ENCODE measurements around the gene TXNRD2. TPM values are rescaled to one million over a fixed set of nuclear protein-coding genes. Genes with fewer than 3 reads are reported as not detected.

Gene TXNRD2
- total RNA-seq, 4 donors from 2014 or later: 12.1 to 28.9 (median 21.6) TPM

- Histone ChIP-seq H3K27ac (no peak overlapping the region), H3K4me1 (peaks cover 0 to 5% (median 0%) of the 10 kb centered on the region in 4 donors), H3K27me3 (no peaks in the 10 kb centered on the region), H3K4me3 (no peak overlapping the region), H3K36me3 (no peaks in the 10 kb centered on the region), H3K9me3 (no peaks in the 10 kb centered on the region)
- 47 to 84% methylated on average over 3 to 11 of the region's 11 CpGs for WGBS, 2 donors (ENCODE audit: low coverage in 1 of 2)
- in situ Hi-C loops (cut with MboI; ENCODE audit: low pct_ligation_motif_present in 1 of 4, low pct_unique_long_range_greater_than_20kb in 1 of 4, low sequenced_read_pairs in 3 of 4) (loop anchor here in 1 of 4 donors (10.0 kb wide), 1 partner anchor 55 kb away; the partner anchor contains the start of gene TANGO2), intact Hi-C loops (cut with DNase I; ENCODE audit: low total_unique reads) (no loop called here)
- no peak for DNase-seq
- no peak for TF ChIP-seq POLR2AphosphoS5 (IDR thresholded peaks at IDR 0.05)
- no peak for TF ChIP-seq EP300 (IDR thresholded peaks at IDR 0.05; ENCODE audit: low read depth)
- no peak for TF ChIP-seq POLR2A (IDR thresholded peaks at IDR 0.05)
- no peak for TF ChIP-seq CTCF (IDR thresholded peaks at IDR 0.05)
Observed at GRCh38 chr22:19969141-19969928, 27.7 kb upstream of the TXNRD2 start.

DNA sequence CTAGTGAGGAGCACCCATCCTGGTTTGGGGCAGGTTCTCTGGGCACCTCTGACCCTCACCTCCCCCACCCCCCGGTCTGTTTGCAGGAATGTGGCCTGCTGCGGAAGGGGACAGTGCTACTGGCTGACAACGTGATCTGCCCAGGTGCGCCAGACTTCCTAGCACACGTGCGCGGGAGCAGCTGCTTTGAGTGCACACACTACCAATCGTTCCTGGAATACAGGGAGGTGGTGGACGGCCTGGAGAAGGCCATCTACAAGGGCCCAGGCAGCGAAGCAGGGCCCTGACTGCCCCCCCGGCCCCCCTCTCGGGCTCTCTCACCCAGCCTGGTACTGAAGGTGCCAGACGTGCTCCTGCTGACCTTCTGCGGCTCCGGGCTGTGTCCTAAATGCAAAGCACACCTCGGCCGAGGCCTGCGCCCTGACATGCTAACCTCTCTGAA, 26.9 kb upstream of the TXNRD2 start:
- no peak for TF ChIP-seq POLR2AphosphoS5 (IDR thresholded peaks at IDR 0.05)
- no peak for TF ChIP-seq EP300 (IDR thresholded peaks at IDR 0.05; ENCODE audit: low read depth)
- TF ChIP-seq CTCF (IDR thresholded peaks at IDR 0.05): no peak
- no peak for TF ChIP-seq POLR2A (IDR thresholded peaks at IDR 0.05)
- Histone ChIP-seq H3K9me3 (no peaks in the 10 kb centered on the region), H3K36me3 (no peaks in the 10 kb centered on the region), H3K4me3 (no peak overlapping the region), H3K27ac (no peak overlapping the region), H3K27me3 (no peaks in the 10 kb centered on the region), H3K4me1 (peaks cover 0 to 8% (median 6%) of the 10 kb centered on the region in 4 donors)
- in situ Hi-C loops (cut with MboI; ENCODE audit: low pct_ligation_motif_present in 1 of 4, low pct_unique_long_range_greater_than_20kb in 1 of 4, low sequenced_read_pairs in 3 of 4) (loop anchor here in 1 of 4 donors (10.0 kb wide), 1 partner anchor 56 kb away; the partner anchor contains the start of gene TANGO2), intact Hi-C loops (cut with DNase I; ENCODE audit: low total_unique reads) (no loop called here)
- no peak for DNase-seq
- 88% methylated on average over 17 of the region's 18 CpGs; no CpG with 5 or more reads in 1 of the 2 donors for WGBS, 2 donors (ENCODE audit: low coverage in 1 of 2)

DNA sequence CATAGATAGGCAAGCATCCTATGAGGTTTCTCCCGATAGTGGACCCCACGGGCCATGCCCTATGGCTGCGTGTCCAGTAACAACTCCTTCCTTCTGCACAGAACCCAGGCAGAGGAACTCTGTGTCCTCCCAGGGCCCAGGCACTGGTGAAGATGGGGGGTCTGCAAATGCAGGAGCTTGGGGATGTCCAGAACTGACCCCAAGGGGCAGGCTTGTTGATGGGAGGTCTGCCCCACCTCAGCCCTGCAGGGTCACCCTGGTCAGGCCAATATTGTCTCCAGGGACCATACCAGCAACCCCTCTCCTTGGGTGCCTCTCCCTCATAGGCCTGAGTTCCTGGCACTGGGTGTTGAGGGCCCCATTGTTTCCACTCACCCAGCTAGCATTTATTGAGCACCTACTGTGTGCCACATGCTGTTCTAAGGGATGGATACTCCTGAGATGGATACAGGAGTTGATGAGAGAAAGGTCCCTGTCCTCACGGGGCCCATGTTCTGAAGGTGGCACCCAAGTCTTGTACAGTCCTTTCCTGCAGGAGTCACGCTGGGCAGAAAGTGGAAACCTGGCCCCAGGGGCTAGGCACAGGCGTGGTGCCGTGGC, 26.3 kb upstream of the TXNRD2 start:
- no peaks in the 10 kb centered on the region for H3K36me3 ChIP-seq
- in situ Hi-C loops (cut with MboI; ENCODE audit: low pct_ligation_motif_present in 1 of 4, low pct_unique_long_range_greater_than_20kb in 1 of 4, low sequenced_read_pairs in 3 of 4) (loop anchor here in 1 of 4 donors (10.0 kb wide), 1 partner anchor 57 kb away; the partner anchor contains the start of gene TANGO2), intact Hi-C loops (cut with DNase I; ENCODE audit: low total_unique reads) (no loop called here)
- H3K4me1 ChIP-seq: peaks cover 0 to 11% (median 9%) of the 10 kb centered on the region in 4 donors
- TF ChIP-seq CTCF (IDR thresholded peaks at IDR 0.05): no peak
- no peak for TF ChIP-seq POLR2AphosphoS5 (IDR thresholded peaks at IDR 0.05)
- no peak for TF ChIP-seq EP300 (IDR thresholded peaks at IDR 0.05; ENCODE audit: low read depth)
- no peak for TF ChIP-seq POLR2A (IDR thresholded peaks at IDR 0.05)
- no peak overlapping the region for H3K27ac ChIP-seq
- H3K9me3 ChIP-seq: no peaks in the 10 kb centered on the region
- WGBS, 2 donors (ENCODE audit: low coverage in 1 of 2): 87% methylated on average over 7 of the region's 7 CpGs; no CpG with 5 or more reads in 1 of the 2 donors
- no peak for DNase-seq
- no peak overlapping the region for H3K4me3 ChIP-seq
- no peaks in the 10 kb centered on the region for H3K27me3 ChIP-seq
